Activated naive CD4-positive, alpha-beta T cell treated with Interleukin-2 at 50 U/mL for 16 hours (primary cell): Measurements from ENCODE around the gene GRK2.
"Not testable (repeated sequence)": the region's sequence is repeated elsewhere in the genome, so short reads cannot be mapped to it uniquely, and the experiment has no call there.

Experiments used
- DNase-seq: peaks from one replicate; pipeline ENCODE4 v3.0.0-alpha.2; 2020

Gene GRK2

DNA sequence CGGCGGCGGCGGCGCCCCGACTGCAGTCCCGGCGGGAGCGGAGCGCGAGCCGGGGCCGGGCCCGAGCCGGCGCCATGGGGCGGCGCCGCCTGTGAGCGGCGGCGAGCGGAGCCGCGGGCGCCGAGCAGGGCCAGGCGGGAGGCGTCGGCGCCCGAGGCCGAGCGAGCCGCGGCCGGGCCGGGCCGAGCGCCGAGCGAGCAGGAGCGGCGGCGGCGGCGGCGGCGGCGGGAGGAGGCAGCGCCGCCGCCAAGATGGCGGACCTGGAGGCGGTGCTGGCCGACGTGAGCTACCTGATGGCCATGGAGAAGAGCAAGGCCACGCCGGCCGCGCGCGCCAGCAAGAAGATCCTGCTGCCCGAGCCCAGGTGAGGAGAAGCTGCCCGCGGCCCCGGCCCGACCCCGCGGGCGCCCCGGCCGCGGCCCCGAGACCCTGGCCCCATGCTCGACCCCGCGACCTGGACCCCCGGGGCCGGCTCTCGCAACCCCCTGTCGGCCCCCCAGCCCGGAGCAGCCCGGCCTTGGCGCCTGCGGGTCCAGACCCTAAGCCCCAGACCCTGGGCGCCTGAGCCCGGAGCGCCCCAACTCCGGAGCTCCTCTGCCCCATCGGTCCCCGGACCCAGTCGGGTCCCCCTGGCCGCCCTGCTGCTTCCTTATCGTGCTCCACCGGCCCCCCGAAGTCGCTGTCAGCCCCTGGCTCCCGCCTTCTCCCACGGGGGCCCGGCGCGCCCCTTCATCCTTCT, at the start of gene GRK2:
Gene GRK2, plus strand, starts transcription at position 25 of the 739 bp plus-strand sequence. Its CDS starts 227 bp downstream, at position 252.
- peak; percentile 48 for DNase-seq

DNA sequence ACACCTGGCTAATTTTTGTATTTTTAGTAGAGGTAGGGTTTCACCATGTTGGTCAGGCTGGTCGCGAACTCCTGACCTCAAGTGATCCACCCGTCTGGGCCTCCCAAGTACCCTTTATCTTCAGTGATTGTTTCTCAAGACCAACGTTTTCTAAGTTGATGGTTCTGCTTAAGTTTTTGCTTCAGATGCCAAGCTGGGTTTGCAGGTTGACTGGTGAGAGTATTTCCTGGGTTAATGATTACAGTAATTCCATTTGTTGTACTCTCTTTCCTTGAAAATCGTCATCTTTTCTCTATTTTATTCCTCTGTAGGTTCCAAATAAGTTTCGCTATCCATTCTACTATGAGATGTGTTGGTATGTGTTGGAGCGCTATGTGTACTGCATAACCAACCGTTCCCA, 38.5 kb upstream of the GRK2 start:
- DNase-seq, result no peak

DNA sequence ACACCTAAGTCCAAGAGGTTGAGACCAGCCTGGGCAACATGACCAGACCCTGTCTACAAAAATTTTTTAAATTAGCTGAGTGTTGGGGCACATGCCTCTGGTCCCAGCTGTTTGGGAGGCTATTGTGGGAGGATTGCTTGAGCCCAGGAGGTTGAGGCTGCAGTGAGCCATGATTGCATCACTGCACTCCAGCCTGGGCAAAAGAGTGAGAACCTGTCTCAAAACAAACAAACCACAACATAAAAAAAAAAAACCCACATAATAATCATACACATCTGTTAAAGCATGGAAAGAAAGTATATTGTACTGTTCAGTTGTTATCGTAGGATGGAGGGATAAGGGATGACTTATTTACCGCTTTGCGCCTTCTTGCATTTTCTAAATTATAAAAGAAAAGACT, 35.9 kb upstream of the GRK2 start:
- no peak for DNase-seq

DNA sequence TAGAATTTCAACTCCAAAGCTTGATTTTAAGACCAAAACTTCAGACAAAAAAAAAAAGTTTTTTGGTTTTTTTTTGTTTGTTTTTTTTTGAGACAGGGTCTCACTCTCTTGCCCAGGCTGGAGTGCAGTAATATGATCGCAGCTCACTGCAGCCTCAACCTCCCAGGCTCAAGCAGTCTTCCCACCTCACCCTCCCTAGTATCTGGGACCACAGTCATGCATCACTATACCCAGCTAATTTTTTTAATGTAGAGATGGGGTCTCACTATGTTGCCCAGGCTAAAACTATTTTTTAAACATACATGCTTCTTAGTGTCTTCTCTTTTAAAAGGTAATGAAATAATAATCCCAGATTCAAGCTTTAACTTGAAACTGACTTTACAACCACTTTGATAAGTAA, 35.4 kb upstream of the GRK2 start:
- no peak for DNase-seq

DNA sequence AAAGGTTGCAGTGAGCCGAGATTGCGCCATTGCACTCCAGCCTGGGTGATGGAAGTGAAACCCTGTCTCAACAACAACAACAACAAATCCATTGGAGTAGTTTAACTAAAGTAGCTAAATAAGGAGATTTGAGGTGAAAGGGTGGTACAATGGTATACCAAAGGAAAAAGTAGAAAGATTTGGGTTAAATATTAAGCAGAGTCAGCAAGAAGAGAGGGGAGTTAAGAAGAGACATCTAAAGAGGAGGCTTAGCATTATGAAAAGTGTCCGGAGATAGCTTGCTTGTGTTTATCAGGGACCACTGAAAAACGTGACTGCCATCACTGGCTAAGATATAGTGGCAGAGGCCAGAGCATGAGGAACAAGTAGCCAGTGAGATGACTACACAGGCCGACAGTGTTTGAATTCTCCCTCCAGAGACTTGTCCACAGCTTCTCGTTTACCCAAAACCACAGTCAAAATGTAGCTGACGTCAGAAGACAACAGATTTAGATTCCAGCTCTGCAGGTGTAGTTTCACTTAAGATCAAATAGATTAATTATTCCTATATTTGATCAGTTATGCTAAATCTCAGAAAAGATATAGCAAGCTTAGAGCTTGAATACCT, 32.6 kb upstream of the GRK2 start:
- DNase-seq, result no peak

DNA sequence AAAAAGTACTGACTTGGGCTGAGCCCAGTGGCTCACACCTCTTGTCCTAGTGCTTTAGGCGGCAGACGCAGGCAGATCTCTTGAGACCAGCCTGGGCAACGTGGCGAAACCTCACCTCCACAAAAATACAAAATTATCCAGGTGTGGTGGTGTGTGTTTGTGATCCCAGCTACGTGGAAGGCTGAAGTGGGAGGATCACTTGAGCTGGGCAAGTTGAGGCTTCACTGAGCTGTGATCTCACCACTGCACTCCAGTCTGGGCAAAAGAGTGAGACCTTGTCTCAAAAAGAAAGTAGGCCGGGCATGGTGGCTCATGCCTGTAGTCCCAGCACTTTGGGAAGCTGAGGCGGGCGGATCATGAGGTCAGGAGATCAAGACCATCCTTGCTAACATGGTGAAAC, 31.7 kb upstream of the GRK2 start:
- DNase-seq, result not testable (repeated sequence)

DNA sequence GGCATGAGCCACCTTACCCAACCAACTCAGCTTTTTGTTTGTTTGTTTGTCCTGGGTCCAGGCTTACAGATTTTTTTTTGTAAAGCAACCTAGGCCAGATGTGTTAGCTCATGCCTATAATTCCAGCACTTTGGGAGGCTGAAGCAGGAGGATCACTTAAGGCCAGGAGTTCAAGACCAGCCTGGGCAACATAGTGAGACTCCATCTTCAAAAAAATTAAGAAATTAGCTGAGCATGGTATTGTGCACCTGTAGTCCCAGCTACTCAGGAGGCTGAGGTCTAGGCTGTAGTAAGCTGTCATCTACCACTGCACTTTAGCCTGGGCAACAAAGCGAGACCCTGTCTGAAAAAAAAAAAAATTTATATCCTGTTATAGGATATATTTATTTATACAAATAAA, 28.7 kb upstream of the GRK2 start:
- no peak for DNase-seq

DNA sequence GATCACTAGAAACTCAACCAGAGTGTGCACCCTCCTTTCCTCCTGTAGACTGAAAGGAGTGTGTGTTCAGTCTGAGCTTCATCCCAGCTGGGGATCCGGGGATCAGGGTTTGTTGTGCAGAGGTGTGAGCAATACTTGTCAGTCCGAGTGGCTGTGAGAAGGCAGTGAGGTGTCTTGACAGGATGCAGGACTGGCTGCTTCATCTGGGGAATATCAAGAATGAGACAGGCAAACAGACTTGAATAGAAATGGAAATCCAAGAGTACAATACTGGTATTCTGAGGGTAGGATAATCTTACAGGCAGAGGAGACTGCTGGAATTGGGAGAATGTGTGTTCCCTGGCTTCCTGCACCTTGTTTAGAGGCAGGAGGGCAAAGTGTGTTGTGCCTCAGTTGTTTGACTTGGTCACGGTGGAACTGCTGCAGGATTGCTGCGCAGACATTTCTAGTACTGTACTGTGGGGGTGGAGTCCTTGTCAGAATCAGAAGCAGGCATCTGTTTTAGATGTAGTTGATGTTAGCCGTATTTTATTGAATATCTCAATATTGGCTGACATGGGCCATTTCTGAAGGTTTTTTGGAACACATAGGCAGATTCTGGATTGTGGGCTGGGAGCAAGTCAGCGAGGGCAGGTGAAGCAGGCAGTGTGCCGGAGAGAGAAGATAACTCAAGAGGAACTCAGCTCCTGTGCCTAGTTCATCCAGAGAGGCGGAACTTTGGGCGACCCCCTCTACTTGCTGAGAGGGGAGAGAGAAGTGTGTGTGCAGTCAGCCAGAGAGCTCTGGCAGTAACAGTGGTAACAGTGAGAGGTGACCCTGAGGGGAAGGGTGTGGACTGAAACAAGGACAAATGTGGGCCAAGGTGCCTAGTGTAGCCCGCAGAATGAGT, 27.1 kb upstream of the GRK2 start:
- no peak for DNase-seq

DNA sequence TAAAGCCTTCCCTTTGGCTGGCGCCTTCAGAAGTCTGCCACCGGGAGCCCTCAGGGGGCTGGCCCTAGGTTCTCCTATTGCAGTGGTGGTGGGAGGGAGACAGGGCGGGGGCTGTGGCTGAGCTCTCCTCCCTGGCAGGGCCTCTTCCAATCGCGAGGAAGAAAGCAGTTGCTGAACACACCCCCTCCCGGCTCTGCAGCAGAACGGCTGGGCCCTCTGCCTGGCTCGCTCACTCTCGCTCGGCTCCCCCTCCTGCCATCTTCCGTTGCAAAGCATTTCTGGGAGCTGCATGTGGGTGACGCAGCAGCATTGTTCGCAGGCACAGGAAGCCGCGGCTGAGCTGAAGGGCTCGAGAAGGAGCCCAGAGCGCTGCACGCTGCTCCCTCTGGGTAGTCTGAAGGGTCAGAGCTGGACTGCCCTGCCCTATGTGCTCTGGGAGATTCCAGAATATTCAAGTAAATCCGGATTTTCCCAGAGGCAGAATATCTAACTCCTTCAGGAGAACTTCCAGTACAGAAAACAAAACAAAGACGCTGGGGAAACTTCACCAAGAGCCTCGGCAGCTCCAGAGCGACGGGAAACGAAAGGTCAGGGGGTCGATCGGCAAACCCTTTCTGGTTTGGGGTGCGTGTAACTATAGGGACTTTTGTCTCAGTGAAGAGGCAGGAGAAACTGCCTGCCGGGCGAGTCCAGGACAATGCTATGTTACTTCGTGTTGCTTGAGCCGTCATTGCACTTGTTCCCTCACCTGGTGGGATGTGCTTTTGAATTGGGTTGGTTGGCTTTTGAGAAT, 26.3 kb upstream of the GRK2 start:
- peak; percentile 97 for DNase-seq

DNA sequence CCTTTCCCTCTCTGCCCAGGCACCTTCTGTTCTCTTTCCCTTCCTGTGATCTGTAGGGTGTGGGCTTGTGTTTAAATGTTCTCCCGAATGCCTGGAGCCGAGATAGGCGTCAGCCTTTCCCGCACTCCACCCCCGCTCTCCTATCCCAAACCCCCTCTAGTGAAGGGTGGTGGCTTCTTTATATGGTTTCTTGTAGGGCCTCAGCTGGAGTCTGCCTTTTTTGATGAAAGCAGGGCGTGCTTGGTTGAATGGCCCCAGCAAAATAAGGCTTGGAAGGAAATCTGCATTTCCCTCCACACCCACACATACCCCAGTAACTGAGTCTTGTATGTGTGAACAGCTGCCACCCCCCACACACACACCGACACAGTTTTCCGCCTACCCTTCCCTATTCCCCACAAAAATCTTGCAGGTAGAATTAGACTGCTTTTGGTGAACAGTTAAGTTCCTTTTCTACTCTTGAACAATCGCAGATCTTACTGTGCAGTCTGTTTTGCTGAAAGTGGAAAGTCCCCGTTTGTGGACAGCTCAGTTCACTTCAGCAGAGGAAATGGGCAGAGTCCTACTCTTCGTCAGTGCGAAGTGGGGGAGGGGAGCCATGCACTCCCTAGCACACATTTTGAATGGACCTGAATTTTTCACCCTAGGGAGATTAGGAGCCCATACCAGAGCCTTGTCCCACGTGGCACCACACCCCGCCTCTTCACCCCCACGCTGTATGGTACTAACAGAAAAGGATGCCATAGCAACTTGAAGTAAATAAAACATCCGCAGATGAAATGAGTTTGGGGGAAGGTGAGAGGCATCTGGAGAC, 25.5 kb upstream of the GRK2 start:
- peak; percentile 87 for DNase-seq

DNA sequence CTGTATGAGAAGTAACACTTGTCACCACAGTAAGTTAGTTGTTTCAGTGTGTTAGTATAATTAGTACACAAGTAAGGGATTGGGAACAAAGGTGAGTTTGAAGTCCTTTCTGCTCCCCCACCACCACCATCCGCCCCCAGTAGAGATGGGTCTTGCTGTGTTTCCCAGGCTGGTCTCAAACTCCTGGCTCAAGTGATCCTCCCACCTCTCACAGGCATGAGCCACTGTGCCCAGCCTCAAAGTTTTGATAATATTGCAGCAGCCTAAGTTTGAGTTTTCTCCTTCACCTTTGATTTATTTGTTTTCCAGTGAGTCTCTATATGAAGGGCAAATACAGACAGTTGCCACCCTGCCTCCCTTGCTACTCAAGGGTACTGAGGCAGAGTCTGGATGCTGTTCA, 23.7 kb upstream of the GRK2 start:
- DNase-seq, result no peak

DNA sequence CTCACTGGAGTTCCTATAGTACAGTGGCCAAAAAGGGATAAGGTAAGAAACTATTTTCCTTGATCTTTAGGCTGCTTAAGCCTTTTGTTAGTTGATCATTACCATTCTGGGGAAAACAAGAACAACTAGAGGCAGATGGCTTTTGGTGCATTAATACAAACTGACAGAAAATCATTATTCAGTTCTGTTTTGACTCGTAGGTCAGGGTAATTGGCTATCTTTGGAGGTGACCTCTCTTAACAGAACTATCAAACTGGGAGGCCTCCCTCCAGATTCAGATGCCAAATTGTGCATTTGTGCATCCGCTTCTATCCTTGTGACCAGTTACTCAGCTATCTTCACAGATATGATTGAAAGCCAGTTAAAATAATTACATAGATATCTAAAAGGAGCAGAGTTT, 23.2 kb upstream of the GRK2 start:
- no peak for DNase-seq

DNA sequence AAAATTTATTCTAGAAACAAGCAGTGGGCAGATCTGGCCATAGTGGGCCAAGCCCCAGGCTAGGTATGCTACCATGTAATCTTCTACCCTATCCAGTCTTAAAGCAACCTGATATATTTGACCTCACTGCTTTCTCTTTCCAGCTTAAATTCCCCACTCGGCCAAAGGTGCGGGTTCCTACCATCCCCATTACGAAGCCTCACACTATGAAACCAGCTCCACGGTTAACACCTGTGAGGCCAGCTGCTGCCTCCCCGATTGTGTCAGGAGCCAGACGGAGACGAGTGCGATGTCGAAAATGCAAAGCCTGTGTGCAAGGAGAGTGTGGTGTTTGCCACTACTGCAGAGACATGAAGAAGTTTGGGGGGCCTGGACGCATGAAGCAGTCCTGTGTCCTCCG, 21.2 kb upstream of the GRK2 start:
- DNase-seq, result no peak

DNA sequence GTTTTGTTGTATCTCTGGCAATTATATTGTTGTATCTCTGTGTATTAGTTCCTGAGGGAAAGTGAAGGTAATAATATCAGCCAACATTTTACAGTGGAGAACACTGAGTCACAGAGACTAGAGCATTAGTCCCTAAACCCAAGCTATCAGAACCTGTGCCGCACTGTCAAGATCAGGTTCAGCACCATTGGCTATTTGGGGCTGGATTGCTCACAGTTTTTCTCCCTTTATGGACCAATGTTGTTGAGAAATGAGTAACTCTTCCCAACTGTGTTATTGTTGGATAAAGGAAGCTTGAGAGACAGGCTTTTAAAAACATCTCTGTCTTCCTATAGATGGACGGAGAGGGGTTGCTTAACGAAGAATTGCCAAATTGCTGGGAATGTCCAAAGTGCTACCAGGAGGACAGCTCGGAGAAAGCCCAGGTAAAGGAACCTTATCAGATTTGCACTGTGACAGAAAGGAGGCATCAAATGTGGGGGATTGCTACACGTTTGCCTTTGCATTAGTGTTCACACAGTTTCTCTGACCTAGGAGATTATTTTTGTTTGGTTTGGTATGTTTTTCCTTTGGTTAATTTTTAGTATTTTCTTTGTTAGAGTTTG, 18.2 kb upstream of the GRK2 start:
- no peak for DNase-seq

DNA sequence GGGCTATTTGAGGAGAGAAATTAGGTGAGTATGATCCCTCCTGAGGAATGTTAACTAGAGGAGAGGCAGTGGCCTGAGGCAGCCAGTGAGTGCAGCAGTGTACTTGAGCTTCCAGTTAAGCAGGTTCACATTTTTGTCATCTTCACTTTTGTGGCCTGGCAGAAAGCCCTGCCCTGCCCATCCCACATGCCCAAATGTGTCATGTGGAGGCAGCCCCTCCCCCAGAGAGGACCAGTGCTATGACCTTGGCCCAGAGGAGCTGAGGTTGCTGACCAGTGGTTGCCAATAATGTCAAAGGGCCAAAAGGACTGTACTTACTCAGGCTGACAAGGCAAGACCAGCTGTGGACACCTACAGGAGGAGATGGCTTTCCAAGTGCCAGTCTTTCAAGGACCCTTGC, 17.6 kb upstream of the GRK2 start:
- no peak for DNase-seq

DNA sequence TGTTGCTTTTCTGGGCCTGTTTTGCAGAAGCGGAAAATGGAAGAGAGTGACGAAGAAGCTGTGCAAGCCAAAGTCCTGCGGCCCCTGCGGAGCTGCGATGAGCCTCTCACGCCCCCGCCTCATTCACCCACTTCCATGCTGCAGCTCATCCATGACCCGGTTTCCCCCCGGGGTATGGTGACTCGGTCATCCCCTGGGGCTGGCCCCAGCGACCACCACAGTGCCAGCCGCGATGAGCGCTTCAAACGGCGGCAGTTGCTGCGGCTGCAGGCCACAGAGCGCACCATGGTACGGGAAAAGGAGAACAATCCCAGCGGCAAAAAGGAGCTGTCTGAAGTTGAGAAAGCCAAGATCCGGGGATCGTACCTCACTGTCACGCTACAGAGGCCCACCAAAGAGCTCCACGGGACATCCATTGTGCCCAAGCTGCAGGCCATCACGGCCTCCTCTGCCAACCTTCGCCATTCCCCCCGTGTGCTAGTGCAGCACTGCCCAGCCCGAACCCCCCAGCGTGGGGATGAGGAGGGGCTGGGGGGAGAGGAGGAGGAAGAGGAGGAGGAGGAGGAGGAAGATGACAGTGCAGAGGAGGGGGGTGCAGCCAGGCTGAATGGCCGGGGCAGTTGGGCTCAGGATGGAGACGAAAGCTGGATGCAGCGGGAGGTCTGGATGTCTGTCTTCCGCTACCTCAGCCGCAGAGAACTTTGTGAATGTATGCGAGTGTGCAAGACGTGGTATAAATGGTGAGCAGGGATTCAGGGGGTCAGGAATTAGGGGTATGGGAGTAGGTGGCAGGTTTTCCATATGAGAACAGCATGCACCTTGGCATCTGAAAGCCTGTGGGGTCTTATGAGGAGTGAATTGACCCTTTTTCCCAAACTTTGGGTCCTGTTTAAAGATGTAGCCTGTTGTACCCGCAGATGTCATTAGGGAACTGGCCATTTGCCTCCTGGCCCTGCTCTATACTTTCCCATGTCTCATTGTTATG, 15.9 kb upstream of the GRK2 start:
- no peak for DNase-seq

DNA sequence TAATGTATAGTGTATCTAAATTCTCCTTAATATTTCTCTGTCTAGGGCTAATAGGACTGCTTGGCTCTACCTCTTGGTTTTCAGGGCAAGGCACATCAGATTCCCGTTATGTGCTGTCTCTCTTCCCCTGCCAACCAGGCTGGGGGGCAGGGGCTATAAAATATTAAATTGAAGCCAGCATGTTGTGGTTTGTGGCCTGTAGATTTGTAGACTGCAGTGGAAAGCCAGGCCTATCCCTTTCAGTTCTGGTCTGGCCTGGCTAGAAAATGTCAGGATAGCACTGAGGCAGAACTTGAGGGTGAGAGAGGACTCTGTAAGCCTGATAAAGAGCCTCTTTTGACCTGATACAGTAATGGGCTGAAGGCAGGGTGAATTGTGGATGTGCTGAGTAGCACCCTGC, 14.4 kb upstream of the GRK2 start:
- no peak for DNase-seq

DNA sequence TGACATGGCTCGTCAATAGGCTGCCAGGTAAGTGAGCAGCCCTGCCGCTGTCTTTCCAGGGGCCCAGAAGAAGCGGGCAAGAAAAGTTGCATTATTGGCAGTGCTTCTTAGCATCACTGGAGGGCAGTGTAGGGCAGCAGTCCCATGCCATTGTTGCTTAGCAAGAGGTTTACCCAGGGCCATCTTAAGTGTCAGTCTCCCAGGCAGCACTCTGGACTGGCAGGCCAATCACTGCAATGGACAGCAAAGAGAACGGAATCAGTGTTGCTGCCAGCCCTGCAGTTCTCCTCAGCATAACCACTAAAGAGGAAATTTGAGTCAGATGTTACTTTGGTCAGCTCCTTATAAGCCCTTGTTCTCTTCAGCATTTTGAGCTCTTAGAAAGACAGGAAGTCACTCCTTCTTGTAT, 13.4 kb upstream of the GRK2 start:
- DNase-seq, result no peak

DNA sequence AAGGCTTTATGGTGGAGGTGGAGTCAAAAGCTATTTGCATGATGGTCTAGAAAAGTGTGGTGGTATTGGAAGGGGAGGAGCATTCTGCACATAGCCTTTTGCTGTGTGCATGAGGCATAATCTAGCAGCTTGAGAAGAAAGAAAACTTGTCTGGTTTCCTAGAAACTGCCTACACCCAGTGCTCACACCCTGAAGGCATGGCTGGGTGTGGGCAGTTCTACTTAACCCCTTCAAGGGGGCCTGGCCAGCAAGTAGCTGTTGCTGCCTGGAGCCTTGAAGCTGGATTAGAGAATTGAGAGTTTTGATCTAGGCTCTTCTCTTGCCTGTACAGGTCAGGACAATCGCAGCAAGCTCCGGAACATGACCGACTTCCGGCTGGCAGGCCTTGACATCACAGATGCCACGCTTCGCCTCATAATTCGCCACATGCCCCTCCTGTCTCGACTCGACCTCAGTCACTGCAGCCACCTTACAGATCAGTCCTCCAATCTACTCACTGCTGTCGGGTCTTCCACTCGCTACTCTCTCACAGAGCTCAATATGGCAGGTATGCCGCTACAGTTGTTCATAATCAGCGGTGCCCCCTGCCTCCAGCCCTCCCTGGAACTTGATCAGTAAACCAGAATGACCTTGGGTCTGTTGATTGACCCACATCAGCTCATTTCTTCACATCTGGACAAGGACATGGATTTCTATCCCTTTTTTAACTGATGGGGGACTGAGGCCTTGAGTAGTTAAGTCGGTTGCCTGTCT, 12.2 kb upstream of the GRK2 start:
- DNase-seq, result no peak

DNA sequence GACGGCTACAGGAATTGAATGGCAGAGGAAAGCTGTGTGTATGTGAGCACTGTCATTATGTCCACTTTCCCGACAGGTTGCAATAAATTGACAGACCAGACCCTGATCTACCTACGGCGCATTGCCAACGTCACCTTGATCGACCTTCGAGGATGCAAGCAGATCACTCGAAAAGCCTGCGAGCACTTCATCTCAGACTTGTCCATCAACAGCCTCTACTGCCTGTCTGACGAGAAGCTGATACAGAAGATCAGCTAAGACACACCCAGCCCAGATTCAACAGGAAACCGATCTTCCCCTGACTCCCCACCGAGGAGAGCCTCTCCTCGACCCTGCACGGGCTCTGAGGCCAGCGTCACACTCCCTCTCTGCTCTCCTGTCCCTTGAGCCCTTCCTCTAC, 11.5 kb upstream of the GRK2 start:
- no peak for DNase-seq
